Right lobe of liver (tissue), 6 donors: ENCODE measurements around the gene PRR5. TPM values are rescaled to one million over a fixed set of nuclear protein-coding genes. Genes with fewer than 3 reads are reported as not detected.

Source experiments
- ATAC-seq, 4 donors: fragments of 200-7000 bp; cut with Tn5 transposase; one replicate each; pipeline ENCODE4 v1.9.1; 2020; ENCODE audit warnings: mild to moderate bottlenecking in 4 of 4, moderate library complexity in 4 of 4
- DNase-seq, 3 donors: peaks; one replicate each; pipeline ENCODE4 v3.0.0-alpha.2; 2020
- H3K27ac ChIP-seq, 3 donors: fragments of 200-600 bp; one replicate each; pipeline ENCODE4 v1.8.0; 2022
- H3K27me3 ChIP-seq, 2 donors: fragments of 200-600 bp; one replicate each; pipeline ENCODE4 v1.8.0; 2022
- H3K36me3 ChIP-seq, 4 donors: fragments of 200-600 bp; sonication (generic) in 1 of 4; one replicate each; pipeline versions ENCODE4 v1.5.1 to v1.8.0; 2017 to 2022; ENCODE audit warnings: control low read depth in 1 of 4
- H3K4me1 ChIP-seq, 4 donors: fragments of 200-600 bp; sonication (generic) in 1 of 4; one replicate each; pipeline versions ENCODE4 v1.5.1 to v1.8.0; 2017 to 2022; ENCODE audit warnings: control low read depth in 1 of 4
- H3K4me3 ChIP-seq, 3 donors: fragments of 200-600 bp; one replicate each; pipeline ENCODE4 v1.8.0; 2022
- H3K9me3 ChIP-seq, 4 donors: fragments of 200-600 bp; sonication (generic) in 1 of 4; one replicate each; pipeline versions ENCODE4 v1.5.1 to v1.8.0; 2017 to 2022; ENCODE audit warnings: control low read depth in 1 of 4
- CTCF ChIP-seq, 4 donors: fragments of 200-600 bp in 3 of 4; fragments of 450-650 bp in 1 of 4; IDR thresholded peaks; one replicate each; pipeline versions ENCODE4 v1.5.1 to v1.8.0; 2016 to 2022; ENCODE audit warnings: antibody characterized with exemption in 4 of 4, mild to moderate bottlenecking in 2 of 4
- POLR2A ChIP-seq: fragments of 450-650 bp; IDR thresholded peaks from one replicate; pipeline ENCODE4 v1.6.1; 2017; ENCODE audit warnings: antibody characterized with exemption, mild to moderate bottlenecking
- WGBS: methylation state at CpG from one replicate; pipeline ENCODE4 v1.1.6; 2018; ENCODE audit warnings: low coverage, low lambda C conversion rate; ENCODE audit not compliant: insufficient coverage; ENCODE audit errors: missing lambda C conversion rate; 5-methylcytosine and 5-hydroxymethylcytosine counted together
- intact Hi-C, 2 donors: fragments of 100-400 bp; cut with DNase I; formaldehyde crosslinking; loops; one replicate each; pipeline versions ENCODE4 v1.11.2 to v1.14.1; 2022
- total RNA-seq, 6 experiments: library from RNA; depleted of rRNA in 2 of 6; stranded (reverse); fragments of >200 nt in 2 of 6; fragmentation: NEBNext Ultra II Directional in 3 of 6; extraction: Animal tissue kit (Norgen Biotek cat#: 25700) in 3 of 6; gene quantifications; one replicate each; pipeline versions ENCODE4 v1.1.0 to v1.2.4, GENCODE V29; 2016 to 2023
- donor health status: DM: no; HTN: yes; CAD: no.
- donor health status: DM: no; HTN: no; CAD: no.
- donor health status: DM: no; HTN: no; CAD: no.
- donor health status: DM: no; HTN: yes; CAD: no.
- donor health status: DM: no; HTN: yes; CAD: no.

Gene PRR5
- total RNA-seq, 6 experiments from 2014 or later, result 14.1 to 25.3 (median 20.2) TPM

- no peak for TF ChIP-seq POLR2A
- no peak for TF ChIP-seq CTCF (IDR thresholded peaks at IDR 0.05)
- Histone ChIP-seq H3K27ac (no peak overlapping the region), H3K4me3 (no peak overlapping the region), H3K36me3 (no peaks in the 10 kb centered on the region), H3K27me3 (no peaks in the 10 kb centered on the region), H3K9me3 (no peaks in the 10 kb centered on the region), H3K4me1 (no peaks in the 10 kb centered on the region)
- 59% methylated on average over 7 of the region's 9 CpGs for WGBS
- DNase-seq (no peak), ATAC-seq (no peak)
- intact Hi-C loops, result loop anchor here in 1 of 2 donors (10.0 kb wide), 1 partner anchor 405 kb away; no protein-coding TSS in a partner anchor
Measured at GRCh38 chr22:44689915-44690524, 12.0 kb upstream of the PRR5 start.

- Histone ChIP-seq H3K27ac (no peak overlapping the region), H3K27me3 (no peaks in the 10 kb centered on the region), H3K4me1 (no peaks in the 10 kb centered on the region), H3K36me3 (no peaks in the 10 kb centered on the region), H3K9me3 (no peaks in the 10 kb centered on the region), H3K4me3 (no peak overlapping the region)
- WGBS, result 62% methylated on average over 16 of the region's 24 CpGs
- DNase-seq, result no peak
- TF ChIP-seq POLR2A (no peak), CTCF (IDR thresholded peaks at IDR 0.05) (no peak)
- intact Hi-C loops, result loop anchor here in 1 of 2 donors (10.0 kb wide), 1 partner anchor 403 kb away; no protein-coding TSS in a partner anchor
- ATAC-seq, result peak in 2 of 4 donors; percentile 17 to 29
Measured at GRCh38 chr22:44691796-44692661, 10.0 kb upstream of the PRR5 start.

- Histone ChIP-seq H3K4me1 (no peaks in the 10 kb centered on the region), H3K4me3 (no peak overlapping the region), H3K9me3 (no peaks in the 10 kb centered on the region), H3K36me3 (no peaks in the 10 kb centered on the region), H3K27me3 (no peaks in the 10 kb centered on the region), H3K27ac (no peak overlapping the region)
- 60% methylated on average over 1 of the region's 11 CpGs for WGBS
- DNase-seq (no peak), ATAC-seq (no peak)
- no peak for TF ChIP-seq POLR2A
- TF ChIP-seq CTCF (IDR thresholded peaks at IDR 0.05), result no peak
- intact Hi-C loops, result loop anchor here in 1 of 2 donors (10.0 kb wide), 1 partner anchor 402 kb away; no protein-coding TSS in a partner anchor
Measured at GRCh38 chr22:44692662-44693007, 9.4 kb upstream of the PRR5 start.

- no peak for ATAC-seq
- H3K36me3 ChIP-seq, result no peaks in the 10 kb centered on the region
- H3K4me1 ChIP-seq, result no peaks in the 10 kb centered on the region
- 80% methylated on average over 2 of the region's 4 CpGs for WGBS
- intact Hi-C loops, result loop anchor here in 1 of 2 donors (10.0 kb wide), 1 partner anchor 402 kb away; no protein-coding TSS in a partner anchor
- H3K27ac ChIP-seq, result no peak overlapping the region
- H3K4me3 ChIP-seq, result no peak overlapping the region
- H3K27me3 ChIP-seq, result no peaks in the 10 kb centered on the region
- no peaks in the 10 kb centered on the region for H3K9me3 ChIP-seq
- no peak for DNase-seq
- TF ChIP-seq CTCF (IDR thresholded peaks at IDR 0.05) (no peak), POLR2A (no peak)
Measured at GRCh38 chr22:44693145-44693544, 8.9 kb upstream of the PRR5 start.
